Measurements from ENCODE around the gene CADM2.

The CADM2 gene

DNA sequence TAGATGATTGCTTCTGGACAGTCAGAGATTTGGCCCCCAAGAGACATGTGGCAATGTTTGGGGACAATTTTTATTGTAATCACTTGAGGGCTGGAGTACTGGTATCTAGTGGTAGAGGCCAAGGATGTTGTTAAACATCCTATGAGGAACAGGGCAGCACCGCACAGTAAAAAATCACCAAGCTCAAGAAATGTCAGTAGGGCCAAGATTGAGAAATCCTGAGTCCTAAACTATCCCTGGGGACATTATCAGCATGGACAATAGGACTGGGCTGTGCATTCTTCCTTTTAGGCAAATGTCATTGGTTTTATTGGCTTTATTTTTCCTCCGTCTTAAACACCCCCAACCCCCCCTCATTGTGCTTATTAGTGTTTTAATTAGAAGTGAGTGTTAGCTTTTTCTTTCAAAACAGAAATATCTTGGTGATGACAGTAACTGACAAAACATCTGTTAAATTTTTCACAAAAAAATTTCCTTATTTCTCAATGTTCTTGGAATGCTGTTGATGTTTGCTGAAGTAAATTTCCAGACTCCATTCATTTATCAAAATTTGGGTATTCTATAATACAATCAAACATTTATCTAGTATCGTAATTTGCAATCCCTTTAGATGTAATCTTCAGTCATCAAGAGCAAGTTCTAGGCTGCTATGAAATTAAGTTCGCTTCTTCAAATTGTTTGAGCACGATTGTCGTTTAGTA lies 1087.8 kb downstream of the CADM2 start:
- no peak for DNase-seq

DNA sequence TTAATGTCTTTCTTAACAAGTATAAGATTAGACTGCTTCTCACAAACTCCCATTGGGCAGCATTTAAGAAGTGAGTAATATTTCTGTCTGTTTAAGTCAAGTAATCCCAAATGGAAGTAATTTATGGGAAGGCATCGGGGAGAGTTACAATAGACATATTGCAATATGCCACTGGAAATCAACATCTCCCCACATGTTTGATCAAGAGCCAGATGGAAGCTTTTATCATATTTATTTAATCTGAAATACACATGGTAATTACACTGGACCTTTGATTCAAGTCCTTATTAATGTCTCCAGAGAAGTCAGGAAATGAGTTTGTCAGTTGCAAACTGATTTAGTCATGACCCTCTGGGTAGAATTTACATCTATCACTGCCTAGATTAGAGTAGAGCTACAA lies 1088.4 kb downstream of the CADM2 start:
- no peak for DNase-seq

DNA sequence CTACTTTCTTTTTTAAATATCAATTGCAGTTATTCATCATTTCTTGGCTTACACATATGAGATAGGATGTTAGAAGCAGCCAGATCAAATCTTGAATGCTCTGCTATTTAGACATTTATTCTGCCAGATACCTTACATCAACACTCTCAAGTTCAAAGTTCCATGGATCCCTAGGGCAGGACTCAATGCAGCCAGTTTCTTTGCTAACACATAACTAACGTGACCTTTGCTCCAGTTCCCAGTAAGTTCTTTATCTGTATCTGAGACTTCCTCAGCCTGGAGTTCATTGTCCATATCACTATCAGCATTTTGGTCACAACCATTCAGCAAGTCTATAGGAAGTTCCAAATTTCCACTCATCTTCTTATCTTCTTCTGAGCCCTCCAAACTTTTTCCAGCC lies 1092.3 kb downstream of the CADM2 start:
- DNase-seq, result no peak

DNA sequence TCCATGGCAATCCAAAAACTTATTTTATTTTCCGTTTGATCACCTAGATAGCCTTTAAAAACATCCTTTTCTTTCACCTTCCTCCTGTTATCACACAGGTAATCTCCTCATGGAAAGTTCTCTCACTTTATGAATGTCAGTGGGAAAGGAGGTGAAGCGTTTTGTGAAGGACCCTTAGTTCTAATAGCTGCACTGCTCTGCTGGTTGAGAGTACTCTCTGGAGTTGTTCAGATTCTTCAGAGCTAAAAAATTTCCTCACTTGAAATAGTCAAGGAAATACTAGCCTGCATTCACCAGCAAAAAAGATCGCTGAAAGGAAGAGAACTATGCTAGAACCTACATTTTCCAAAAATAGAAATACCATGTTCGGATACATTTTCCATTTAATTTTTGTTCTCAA lies 1097.2 kb downstream of the CADM2 start:
- no peak for DNase-seq

DNA sequence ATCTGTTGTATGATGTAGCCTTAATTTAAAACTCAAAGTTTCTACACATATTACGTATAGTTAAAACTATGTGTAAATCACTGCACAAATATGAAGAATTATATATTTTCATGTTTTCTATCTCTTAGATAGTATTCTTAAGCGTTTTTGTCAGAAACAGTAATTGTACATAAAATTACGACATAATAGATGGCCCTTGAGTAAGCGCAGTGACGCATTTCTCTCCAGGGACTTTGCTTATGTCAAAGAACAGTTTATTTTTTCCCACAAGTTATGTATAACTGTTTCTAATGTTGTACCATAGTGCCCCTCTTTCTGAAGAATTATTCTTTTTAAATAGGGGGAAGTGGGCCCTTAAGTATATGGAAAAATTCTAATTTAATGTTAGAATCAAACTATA lies 1098.2 kb downstream of the CADM2 start:
- DNase-seq, result no peak

DNA sequence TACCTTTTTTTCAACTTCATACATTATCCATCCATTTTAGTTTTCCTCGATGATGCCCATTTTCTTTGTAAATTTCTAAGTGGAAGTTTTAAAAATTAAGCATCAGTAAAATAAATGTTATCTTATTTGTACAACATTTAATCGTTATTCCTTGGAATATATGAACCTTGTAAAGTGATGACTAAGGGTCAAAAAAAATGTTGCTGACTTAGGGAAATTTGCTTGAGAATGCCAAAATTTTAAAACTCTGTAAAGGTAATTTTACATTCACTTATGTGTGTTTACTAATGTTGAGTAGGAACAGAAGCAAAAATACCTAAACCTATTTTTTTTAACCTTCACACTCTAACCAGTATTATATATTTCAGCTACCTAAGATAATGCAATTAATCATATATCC lies 1115.0 kb downstream of the CADM2 start:
- no peak for DNase-seq

DNA sequence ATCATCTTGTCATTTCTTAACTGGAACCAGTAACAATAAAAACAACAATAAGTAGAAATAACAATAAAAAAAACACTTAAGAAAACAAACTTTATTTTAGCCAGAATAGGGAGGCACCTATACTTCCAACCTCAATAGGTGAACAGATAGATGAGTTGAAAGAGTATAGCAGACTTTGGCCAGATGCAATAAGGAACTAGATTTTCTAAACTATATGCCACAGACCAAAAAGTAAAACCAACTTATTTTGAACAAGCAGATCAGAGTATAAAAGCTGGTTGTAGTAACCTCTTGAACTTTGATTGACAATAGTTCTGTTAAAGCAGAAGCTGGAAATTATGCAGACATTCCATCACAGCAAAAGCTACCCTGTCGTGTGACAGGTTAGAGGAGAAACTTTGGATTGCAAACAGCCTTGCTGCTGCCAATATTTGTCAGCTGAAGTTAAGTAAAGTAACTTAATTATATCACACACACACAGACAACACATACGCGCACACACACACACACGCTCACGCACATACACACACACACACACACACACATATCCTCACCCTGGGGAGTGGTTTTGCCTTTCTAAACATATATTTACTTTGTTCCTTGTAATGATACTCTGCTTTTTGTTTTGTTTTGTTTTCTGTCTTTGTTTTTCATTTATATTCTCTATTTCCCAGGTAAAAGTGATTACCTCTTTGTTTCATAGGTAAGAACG lies 1128.5 kb downstream of the CADM2 start:
- DNase-seq, result no peak

DNA sequence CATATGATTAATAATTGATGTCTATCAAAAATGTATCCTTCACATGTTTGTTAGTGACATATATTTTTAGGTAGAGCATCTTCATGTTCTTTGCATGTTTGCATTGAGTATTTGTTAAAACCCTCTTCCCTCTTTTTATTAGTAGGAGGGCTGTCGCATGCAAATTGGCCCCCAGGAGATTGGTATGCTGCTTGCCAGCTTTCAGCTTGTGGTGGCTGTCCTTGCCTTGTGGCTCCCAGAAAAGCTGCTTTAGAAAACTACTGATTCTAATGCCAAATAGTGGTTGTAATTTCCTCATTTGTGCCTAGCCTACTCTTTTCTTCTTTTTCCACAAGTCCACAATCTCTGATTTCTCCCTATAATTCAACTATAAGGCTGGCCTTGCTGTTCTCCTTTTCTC lies 1145.4 kb downstream of the CADM2 start:
- DNase-seq, result no peak

DNA sequence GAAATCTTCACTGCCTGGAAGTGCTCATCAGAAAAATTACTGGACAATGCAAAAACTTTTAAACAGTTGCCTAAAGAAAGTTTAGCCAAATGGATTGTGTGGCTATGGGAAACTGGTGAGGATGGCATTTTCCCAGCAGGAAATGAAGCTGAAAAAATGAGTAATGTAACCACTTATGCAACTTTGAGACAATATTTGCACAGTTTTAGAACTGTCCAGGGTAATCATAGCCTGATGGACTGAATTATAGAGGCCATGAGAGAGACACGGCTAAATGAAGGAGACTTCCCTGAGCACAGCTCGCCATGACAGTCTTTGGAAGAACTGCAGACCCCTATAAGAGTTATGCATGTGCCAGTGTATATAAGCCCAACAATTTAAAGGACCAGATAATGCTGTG lies 1150.6 kb downstream of the CADM2 start:
- DNase-seq, result no peak

Measured in activated CD4-positive, alpha-beta T cell treated with anti-CD3 and anti-CD28 coated beads for 1 hour (primary cell).